IMR-90 (cell line): ENCODE data around the gene SPATS2L. TPM values are rescaled to one million over a fixed set of nuclear protein-coding genes. Genes with fewer than 3 reads are reported as not detected.

Source experiments
- ATAC-seq: fragments of 200-7000 bp; cut with Tn5 transposase; 2 replicates; pipeline ENCODE4 v1.9.1; 2020; ENCODE audit warnings: low read depth, mild to moderate bottlenecking, moderate library complexity
- BruUV-seq: library from RNA; stranded (reverse); fragments of 400-500 nt; replicated peaks from 2 replicates; lab custom pipeline; 2021; lab: Mats Ljungman, UMichigan
- CTCF ChIA-PET: fragments of 300-600 bp; formaldehyde crosslinking; extraction: SDS; loops from one replicate; lab custom pipeline; 2021; ENCODE audit warnings: antibody characterized with exemption; lab: Yijun Ruan, JAX
- POLR2A ChIA-PET: fragments of 300-600 bp; sonication (Branson Sonifier 250); formaldehyde crosslinking; loops from one replicate; lab custom pipeline; 2022; ENCODE audit warnings: antibody characterized with exemption; ENCODE audit not compliant: unreplicated experiment; lab: Charles Lee
- DNase-seq: peaks from one replicate; pipeline ENCODE4 v3.0.0; 2013
- H2AFZ ChIP-seq: replicated peaks from 2 replicates; pipeline ENCODE3; 2013; ENCODE audit warnings: low read length, mild to moderate bottlenecking; ENCODE audit not compliant: poor library complexity
- H2AK5ac ChIP-seq: 2 replicates; pipeline ENCODE4 v1.6.1; 2013; ENCODE audit warnings: low read depth, low read length, inconsistent platforms
- H2AK9ac ChIP-seq: replicated peaks from 2 replicates; pipeline ENCODE3; 2013; ENCODE audit warnings: mild to moderate bottlenecking, low read depth, low read length, moderate library complexity; ENCODE audit not compliant: poor library complexity
- H2BK120ac ChIP-seq: 2 replicates; pipeline ENCODE4 v1.6.1; 2013; ENCODE audit warnings: low read depth, low read length, inconsistent platforms
- H2BK15ac ChIP-seq: 3 replicates; pipeline ENCODE4 v1.6.1; 2013; ENCODE audit warnings: low read depth, low read length, inconsistent platforms
- H2BK20ac ChIP-seq: 2 replicates; pipeline ENCODE4 v1.6.1; 2013; ENCODE audit warnings: low read depth, mild to moderate bottlenecking, inconsistent platforms, low read length, moderate library complexity
- H2BK5ac ChIP-seq: 2 replicates; pipeline ENCODE4 v1.6.1; 2013; ENCODE audit warnings: mild to moderate bottlenecking, low read depth, low read length, inconsistent platforms; ENCODE audit not compliant: poor library complexity, severe bottlenecking
- H3K14ac ChIP-seq: replicated peaks from 2 replicates; pipeline ENCODE4 v1.6.1; 2013; ENCODE audit warnings: low read depth, low read length, inconsistent platforms
- H3K18ac ChIP-seq: 2 replicates; pipeline ENCODE4 v1.6.1; 2013; ENCODE audit warnings: low read depth, low read length, control low read depth
- H3K23ac ChIP-seq: 2 replicates; pipeline ENCODE4 v1.6.1; 2013; ENCODE audit warnings: low read depth, low read length, inconsistent platforms
- H3K27ac ChIP-seq: 2 replicates; pipeline ENCODE4 v1.5.1; 2013; ENCODE audit warnings: mild to moderate bottlenecking, control low read depth, low read length; ENCODE audit not compliant: insufficient read depth
- H3K27me3 ChIP-seq: 2 replicates; pipeline ENCODE4 v1.6.1; 2013; ENCODE audit warnings: low read length; ENCODE audit not compliant: control insufficient read depth, insufficient read depth
- H3K36me3 ChIP-seq: 2 replicates; pipeline ENCODE4 v1.6.1; 2013; ENCODE audit warnings: low read length, mixed read lengths; ENCODE audit not compliant: control insufficient read depth, insufficient read depth
- H3K4ac ChIP-seq: 2 replicates; pipeline ENCODE4 v1.6.1; 2013; ENCODE audit warnings: low read depth, low read length, inconsistent platforms
- H3K4me1 ChIP-seq: 2 replicates; pipeline ENCODE4 v1.6.1; 2013; ENCODE audit warnings: low read length, mixed read lengths; ENCODE audit not compliant: control insufficient read depth, insufficient read depth
- H3K4me2 ChIP-seq: 2 replicates; pipeline ENCODE4 v1.6.1; 2013; ENCODE audit warnings: low read depth, mild to moderate bottlenecking, control low read depth, low read length, moderate library complexity
- H3K4me3 ChIP-seq: 2 replicates; pipeline ENCODE4 v1.5.1; 2013; ENCODE audit warnings: low read depth, mild to moderate bottlenecking, control low read depth, low read length, moderate library complexity; ENCODE audit not compliant: insufficient read depth
- H3K56ac ChIP-seq: 2 replicates; pipeline ENCODE4 v1.6.1; 2013; ENCODE audit warnings: low read length, inconsistent platforms; ENCODE audit not compliant: insufficient read depth; ENCODE audit errors: extremely low read depth
- H3K79me1 ChIP-seq, 2 experiments: 2 replicates each; pipeline ENCODE4 v1.6.1; 2013; ENCODE audit warnings: low read length in 2 of 2, inconsistent platforms in 1 of 2, low read depth in 1 of 2
- H3K9ac ChIP-seq: 2 replicates; pipeline ENCODE4 v1.6.1; 2013; ENCODE audit warnings: low read depth, low read length, control low read depth
- H3K9me1 ChIP-seq: 2 replicates; pipeline ENCODE4 v1.6.1; 2013; ENCODE audit warnings: low read length, inconsistent platforms; ENCODE audit not compliant: insufficient read depth
- H3K9me3 ChIP-seq: 2 replicates; pipeline ENCODE4 v1.6.1; 2013; ENCODE audit warnings: low read length; ENCODE audit not compliant: control insufficient read depth, insufficient read depth
- H4K20me1 ChIP-seq: 2 replicates; pipeline ENCODE4 v1.6.1; 2013; ENCODE audit warnings: low read length, inconsistent platforms; ENCODE audit not compliant: insufficient read depth
- H4K5ac ChIP-seq: 2 replicates; pipeline ENCODE4 v1.6.1; 2013; ENCODE audit warnings: mild to moderate bottlenecking, low read depth, low read length, control low read depth
- H4K8ac ChIP-seq, 2 experiments: 2 replicates each; pipeline ENCODE4 v1.6.1; 2013; ENCODE audit warnings: low read depth in 2 of 2, low read length in 2 of 2, control low read depth in 1 of 2, inconsistent platforms in 1 of 2
- H4K91ac ChIP-seq: 2 replicates; pipeline ENCODE4 v1.6.1; 2013; ENCODE audit warnings: low read depth, low read length, inconsistent platforms; ENCODE audit not compliant: insufficient read depth
- BHLHE40 ChIP-seq: fragments of 150-350 bp; IDR thresholded peaks from 2 replicates; pipeline ENCODE4 v1.6.1; 2016; ENCODE audit warnings: mild to moderate bottlenecking, low read depth, low read length
- CEBPB ChIP-seq: IDR thresholded peaks from 2 replicates; pipeline ENCODE4 v1.6.1; 2012; ENCODE audit warnings: low read depth, low read length, improper control_type of control experiment
- CHD1 ChIP-seq: IDR thresholded peaks from 2 replicates; pipeline ENCODE4 v1.6.1; 2012; ENCODE audit warnings: low read depth, low read length, improper control_type of control experiment
- CTCF ChIP-seq: conservative IDR thresholded peaks from 2 replicates; pipeline ENCODE4 v1.5.1; 2012; ENCODE audit warnings: mild to moderate bottlenecking, low read depth, low read length, improper control_type of control experiment
- MAFK ChIP-seq: IDR thresholded peaks from 2 replicates; pipeline ENCODE4 v1.6.1; 2012; ENCODE audit warnings: low read depth, low read length, improper control_type of control experiment
- NFE2L2 ChIP-seq: fragments of 150-350 bp; IDR thresholded peaks from 2 replicates; pipeline ENCODE4 v1.6.1; 2016; ENCODE audit warnings: low read depth, mild to moderate bottlenecking, low read length
- RAD21 ChIP-seq: IDR thresholded peaks from 2 replicates; pipeline ENCODE4 v1.6.1; 2012; ENCODE audit warnings: low read length, improper control_type of control experiment
- RFX5 ChIP-seq: IDR thresholded peaks from 2 replicates; pipeline ENCODE4 v1.8.0; 2012; ENCODE audit warnings: low read depth, mild to moderate bottlenecking, low read length, moderate library complexity
- SMC3 ChIP-seq: fragments of 150-350 bp; IDR thresholded peaks from 2 replicates; pipeline ENCODE4 v1.6.1; 2016; ENCODE audit warnings: low read depth, mild to moderate bottlenecking, antibody characterized with exemption, low read length, moderate library complexity
- WGBS, 2 experiments: methylation state at CpG; one replicate each; pipeline versions ENCODE4 v1.1.5 to v1.1.7; 2013; ENCODE audit warnings: missing lambda C conversion rate in 2 of 2; ENCODE audit not compliant: insufficient read length in 1 of 2; ENCODE audit errors: extremely low coverage in 2 of 2; 5-methylcytosine and 5-hydroxymethylcytosine counted together
- dilution Hi-C: fragments of 300-500 bp; cut with HindIII; formaldehyde crosslinking; loops from one replicate; pipeline ENCODE4 v1.14.3; 2018; ENCODE audit warnings: low sequenced_read_pairs; ENCODE audit not compliant: unreplicated experiment
- in situ Hi-C: fragments of 300-500 bp; cut with MboI; formaldehyde crosslinking; loops from 3 replicates; pipeline ENCODE4 v1.14.3; 2019; ENCODE audit warnings: low sequenced_read_pairs, inconsistent platforms, mixed read lengths
- intact Hi-C: fragments of 100-400 bp; cut with micrococcal nuclease; formaldehyde crosslinking; loops from 2 replicates; pipeline ENCODE4 v1.10.0; 2022
- polyA plus RNA-seq, 3 experiments: library from polyadenylated mRNA; depleted of rRNA; stranded (reverse); fragments of >200 nt; gene quantifications; 2 replicates each; pipeline ENCODE4 v1.2.3, GENCODE V29; 2012; ENCODE audit warnings: low replicate concordance in 1 of 3
- total RNA-seq: library from RNA; depleted of rRNA; stranded (reverse); fragments of >200 nt; gene quantifications from 2 replicates; pipeline ENCODE4 v1.2.3, GENCODE V29; 2012

The SPATS2L gene
- total and polyA plus RNA-seq, 2 of the 4 experiments (the other 2 are of a cell fraction) = 118 to 155 TPM

- in situ Hi-C loops (no loop called here), intact Hi-C loops (no loop called here), dilution Hi-C loops (no loop called here)
- H3K9me1 ChIP-seq = peaks cover 24% of the 10 kb centered on the region
- no peak for ATAC-seq
- CTCF ChIA-PET = interaction anchor here (0.8 kb wide), 1 partner anchor 8 kb away, joined by 3 read pairs; no protein-coding TSS in a partner anchor
- no peak overlapping the region for H2AK9ac ChIP-seq
- POLR2A ChIA-PET = interaction anchor here (0.7 kb wide), 1 partner anchor 13 kb away, joined by 3 read pairs; no protein-coding TSS in a partner anchor
- DNase-seq = no peak
- H3K27me3 ChIP-seq = no peaks in the 10 kb centered on the region
- 0 out of 2 replicates have a peak overlapping the region, but pooled peaks have one; percentile 26 for H3K14ac ChIP-seq
- H3K9me3 ChIP-seq = no peaks in the 10 kb centered on the region
- peak overlapping the region; percentile 22; the same call in 1 of the 2 replicates for H3K18ac ChIP-seq
- H3K79me1 ChIP-seq = peaks cover 52 to 74% of the 10 kb centered on the region in 2 experiments
- H2AFZ ChIP-seq = no peak overlapping the region
- no peak overlapping the region; a peak in 1 of 4 replicates for H4K8ac ChIP-seq
- peak overlapping the region; percentile 39; the same call in 1 of the 2 replicates for H3K27ac ChIP-seq
- no peak overlapping the region for H3K56ac ChIP-seq
- no TSS peak for BruUV-seq
- TF ChIP-seq RAD21 (no peak), SMC3 (no peak), BHLHE40 (no peak), CHD1 (no peak), CTCF (no peak), RFX5 (no peak), NFE2L2 (no peak), CEBPB (peak; percentile 43; the same call in 1 of the 2 replicates), MAFK (peak; percentile 52; the same call in 1 of the 2 replicates)
- no peak overlapping the region for H3K4me3 ChIP-seq
- H3K4ac ChIP-seq = no peak overlapping the region
- H3K4me1 ChIP-seq = peaks cover 4% of the 10 kb centered on the region
- peaks cover 17% of the 10 kb centered on the region for H4K20me1 ChIP-seq
- H4K91ac ChIP-seq = no peak overlapping the region
- H3K36me3 ChIP-seq = peaks cover 6% of the 10 kb centered on the region
- H2BK20ac ChIP-seq = no peak overlapping the region
- H2BK15ac ChIP-seq = no peak overlapping the region
- H2BK5ac ChIP-seq = peak overlapping the region; percentile 21
- H3K9ac ChIP-seq = no peak overlapping the region
- no CpG with 5 or more reads among the region's 2 CpGs for WGBS, 2 experiments
- no peak overlapping the region for H2AK5ac ChIP-seq
- H2BK120ac ChIP-seq = no peak overlapping the region
- H3K23ac ChIP-seq = no peak overlapping the region
- H4K5ac ChIP-seq = peak overlapping the region; percentile 31; the same call in 1 of the 2 replicates
- peak overlapping the region; percentile 6; the same call in 1 of the 2 replicates for H3K4me2 ChIP-seq
Measured at GRCh38 chr2:200367155-200367554, 60.7 kb downstream of the SPATS2L start.
